NK-92 (cell line): ENCODE data around the gene LTBP2.

Experiments
- DNase-seq: peaks from one replicate; lab custom pipeline; 2025; ENCODE audit not compliant: unreplicated experiment; lab: John Stamatoyannopoulos, UW

LTBP2 gene

DNA sequence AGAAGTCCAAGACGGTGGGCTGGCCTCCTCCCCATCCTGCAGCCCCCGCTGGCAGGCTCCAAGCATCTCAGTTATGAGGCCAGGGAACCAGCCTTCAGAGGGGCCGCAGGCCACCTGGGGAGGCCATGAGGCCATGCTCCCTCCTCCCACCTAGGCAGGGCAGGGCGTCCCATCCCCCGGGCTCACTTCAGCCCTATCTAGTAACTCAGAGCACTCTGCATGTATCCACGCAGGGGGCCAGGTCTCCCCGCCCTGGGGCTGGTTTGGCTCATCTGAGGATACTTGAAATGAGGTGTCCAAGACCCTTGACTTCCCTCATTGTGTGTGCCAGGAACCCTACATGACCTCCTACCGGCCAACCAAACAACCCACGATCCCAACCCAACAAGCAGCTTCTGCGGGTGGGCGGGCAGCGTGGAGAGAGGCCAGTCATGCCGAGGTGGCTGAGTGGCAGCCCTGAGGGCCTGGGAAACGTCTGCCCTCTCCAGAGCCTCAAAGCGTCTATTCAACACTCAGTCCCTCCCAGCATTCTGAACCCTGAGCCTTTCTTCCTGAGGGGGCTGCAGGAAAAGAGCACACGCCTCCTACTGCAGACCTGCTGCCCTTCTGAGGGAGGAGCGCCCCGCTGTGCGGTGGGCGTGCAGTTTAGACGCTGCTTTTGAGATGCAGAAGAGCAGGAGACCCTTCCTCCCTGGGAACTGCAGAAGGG lies 101.7 kb downstream of the LTBP2 start:
- no peak for DNase-seq

GRCh38 chr14:74509587-74510222 lies 102.3 kb downstream of the LTBP2 start:
- no peak for DNase-seq

DNA sequence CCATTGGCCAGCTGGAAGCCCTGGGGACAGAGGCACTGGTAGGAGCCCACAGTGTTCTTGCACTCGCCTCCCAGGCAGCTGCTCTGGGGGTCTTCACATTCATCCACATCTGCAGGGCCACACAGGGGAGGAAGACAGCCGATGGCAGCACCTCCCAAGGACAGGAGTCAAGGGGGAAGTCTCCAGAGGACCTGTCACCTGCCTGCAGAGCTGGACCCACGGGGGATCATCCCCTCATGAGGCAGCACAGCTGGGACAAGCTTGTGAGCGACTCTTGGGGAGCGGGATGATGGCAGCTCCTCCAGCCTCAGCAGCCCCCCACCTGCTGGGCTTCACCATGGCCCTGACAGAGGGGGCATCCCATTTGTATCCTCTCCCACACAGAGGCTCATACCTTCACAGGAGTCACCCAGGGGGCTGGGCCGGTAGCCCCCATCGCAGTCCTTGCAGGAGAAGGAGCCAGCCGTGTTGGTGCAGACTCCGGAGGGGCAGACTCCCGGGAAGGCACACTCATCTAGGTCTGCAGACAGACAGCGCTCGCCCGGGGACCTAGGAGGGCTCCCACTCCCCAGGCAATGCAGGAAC lies 103.1 kb downstream of the LTBP2 start:
- no peak for DNase-seq

DNA sequence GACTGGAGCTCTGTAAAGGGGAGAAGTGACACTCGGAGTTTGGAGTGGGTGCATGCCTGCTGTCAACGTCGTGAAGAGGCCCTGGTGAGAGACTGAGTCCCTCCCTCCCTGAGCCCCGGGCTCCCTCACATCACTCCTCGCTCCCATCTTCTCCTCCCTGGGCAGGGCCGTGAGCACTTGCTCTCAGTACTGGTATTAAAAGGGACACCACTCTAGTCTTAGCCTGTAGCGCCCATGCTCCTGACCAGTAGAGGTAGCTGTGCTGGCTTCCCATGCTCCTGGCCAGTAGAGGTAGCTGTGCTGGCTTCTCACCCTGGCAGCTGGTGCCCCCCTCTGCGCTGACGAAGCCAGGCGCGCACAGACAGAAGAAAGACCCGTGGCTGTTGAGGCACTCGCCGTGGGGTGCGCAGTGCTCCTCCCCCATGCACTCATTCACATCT lies 103.7 kb downstream of the LTBP2 start:
- DNase-seq: no peak

- DNase-seq: no peak
These were observed 104.2 kb downstream of the LTBP2 start for GRCh38 chr14:74507840-74508239.

GRCh38 chr14:74507085-74507484 lies 105.0 kb downstream of the LTBP2 start:
- DNase-seq: no peak

GRCh38 chr14:74506411-74506851 lies 105.6 kb downstream of the LTBP2 start:
- no peak for DNase-seq

GRCh38 chr14:74505831-74506230 lies 106.2 kb downstream of the LTBP2 start:
- DNase-seq: no peak

GRCh38 chr14:74504874-74505720 lies 106.9 kb downstream of the LTBP2 start:
- no peak for DNase-seq

DNA sequence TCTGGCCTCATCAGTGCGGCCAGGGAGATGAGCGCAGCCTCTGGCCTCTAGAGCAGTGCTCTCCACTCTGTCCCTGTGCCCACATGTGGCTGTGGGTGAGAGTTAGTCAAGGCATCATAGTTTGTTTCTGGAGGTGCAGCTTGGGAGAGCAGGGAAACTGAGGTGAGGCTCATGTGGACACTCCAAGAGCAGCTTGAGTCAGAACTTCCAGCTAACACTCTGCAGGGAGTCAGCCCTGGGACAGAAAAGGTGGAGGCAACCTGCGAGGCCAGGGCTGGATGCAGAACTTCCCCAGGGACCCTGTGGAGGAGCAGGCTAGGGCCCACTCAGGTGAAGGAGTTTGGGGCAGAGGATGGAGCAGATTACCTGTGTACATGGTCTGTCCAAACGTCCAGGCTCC lies 107.6 kb downstream of the LTBP2 start:
- no peak for DNase-seq

- DNase-seq: no peak
These were observed 108.1 kb downstream of the LTBP2 start for GRCh38 chr14:74503938-74504335.

GRCh38 chr14:74503291-74503937 lies 108.6 kb downstream of the LTBP2 start:
- DNase-seq: no peak

DNA sequence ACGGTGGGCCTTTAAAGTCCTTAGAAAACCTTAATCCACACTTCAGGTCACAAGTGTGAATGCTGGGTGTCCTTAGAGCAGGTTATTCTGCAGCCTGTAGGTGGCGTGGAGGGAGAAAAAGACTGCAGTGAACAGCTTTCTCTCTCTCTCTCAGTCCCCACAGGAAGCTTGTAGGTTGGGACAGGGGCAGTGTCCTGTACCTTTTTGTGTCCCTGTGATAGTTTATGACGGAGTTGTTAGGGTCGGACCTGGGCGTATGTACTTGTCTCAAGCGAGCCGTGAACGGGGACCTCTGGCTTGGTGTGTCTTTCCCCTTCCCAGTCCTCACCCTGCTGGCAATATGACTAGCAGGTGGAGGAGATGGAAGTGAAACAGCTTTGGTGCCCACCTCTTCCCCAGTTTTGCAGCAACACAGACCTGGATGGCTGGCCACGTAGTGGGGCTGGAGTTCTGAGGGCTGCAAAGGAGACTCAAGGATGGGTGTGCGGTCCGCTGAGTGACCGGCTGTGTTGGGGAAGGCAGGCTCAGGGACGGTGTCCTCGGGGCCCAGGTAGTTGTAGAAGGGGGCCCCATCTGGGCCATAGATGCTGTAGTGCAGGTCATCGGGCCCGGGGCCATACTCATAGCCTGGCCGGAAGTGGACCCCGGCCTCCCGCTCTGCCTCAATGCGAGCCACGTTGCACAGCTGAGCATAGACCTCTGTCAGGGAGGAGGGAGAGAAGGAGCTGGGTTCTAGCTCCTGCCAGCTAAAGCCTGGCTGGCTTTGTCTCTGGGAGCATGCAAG lies 109.6 kb downstream of the LTBP2 start:
- no peak for DNase-seq

GRCh38 chr14:74501691-74502090 lies 110.3 kb downstream of the LTBP2 start:
- no peak for DNase-seq

DNA sequence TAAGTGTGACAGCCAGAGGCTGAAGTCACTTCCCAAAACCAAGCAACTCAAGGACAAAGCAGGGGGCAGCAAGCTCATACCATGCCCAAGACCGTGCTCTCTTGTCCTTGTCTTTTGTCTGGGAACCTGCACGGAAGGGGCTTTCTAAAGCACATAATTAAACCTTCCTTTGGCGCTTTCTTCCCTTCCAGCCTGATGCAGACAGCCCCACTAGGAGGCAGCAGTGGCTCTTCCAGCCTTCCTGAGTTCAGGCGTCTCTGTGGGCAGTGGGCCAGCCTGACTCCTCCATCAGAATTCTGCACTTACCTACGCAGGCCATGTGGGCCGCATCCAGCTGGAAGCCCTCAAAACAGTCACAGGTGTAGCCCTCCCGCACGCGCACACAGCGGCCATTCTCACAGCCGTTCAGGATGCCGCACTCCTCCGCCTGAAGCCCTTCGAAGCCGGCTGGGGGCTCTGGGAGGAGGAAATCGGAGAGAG lies 110.9 kb downstream of the LTBP2 start:
- no peak for DNase-seq

- no peak for DNase-seq
These were observed 111.5 kb downstream of the LTBP2 start for GRCh38 chr14:74500417-74501134.

DNA sequence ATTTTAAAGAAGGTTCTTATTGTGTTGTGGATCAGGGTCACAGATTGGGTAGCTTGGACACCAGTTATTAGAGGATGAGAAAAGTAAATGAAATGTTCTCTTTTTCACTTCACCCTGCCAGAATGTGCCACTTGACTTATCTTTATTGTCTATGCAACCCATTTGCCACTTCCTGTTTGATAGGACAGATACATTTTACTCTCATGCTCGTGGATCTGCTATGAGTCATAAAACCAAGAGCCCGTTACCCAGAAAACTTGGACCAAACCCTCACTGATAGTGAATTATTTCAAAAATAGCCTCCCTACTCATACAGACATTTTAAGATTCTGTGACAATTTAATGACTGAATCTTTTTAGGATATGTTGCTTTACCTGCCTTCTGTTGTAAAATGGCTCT lies 116.7 kb downstream of the LTBP2 start:
- no peak for DNase-seq

DNA sequence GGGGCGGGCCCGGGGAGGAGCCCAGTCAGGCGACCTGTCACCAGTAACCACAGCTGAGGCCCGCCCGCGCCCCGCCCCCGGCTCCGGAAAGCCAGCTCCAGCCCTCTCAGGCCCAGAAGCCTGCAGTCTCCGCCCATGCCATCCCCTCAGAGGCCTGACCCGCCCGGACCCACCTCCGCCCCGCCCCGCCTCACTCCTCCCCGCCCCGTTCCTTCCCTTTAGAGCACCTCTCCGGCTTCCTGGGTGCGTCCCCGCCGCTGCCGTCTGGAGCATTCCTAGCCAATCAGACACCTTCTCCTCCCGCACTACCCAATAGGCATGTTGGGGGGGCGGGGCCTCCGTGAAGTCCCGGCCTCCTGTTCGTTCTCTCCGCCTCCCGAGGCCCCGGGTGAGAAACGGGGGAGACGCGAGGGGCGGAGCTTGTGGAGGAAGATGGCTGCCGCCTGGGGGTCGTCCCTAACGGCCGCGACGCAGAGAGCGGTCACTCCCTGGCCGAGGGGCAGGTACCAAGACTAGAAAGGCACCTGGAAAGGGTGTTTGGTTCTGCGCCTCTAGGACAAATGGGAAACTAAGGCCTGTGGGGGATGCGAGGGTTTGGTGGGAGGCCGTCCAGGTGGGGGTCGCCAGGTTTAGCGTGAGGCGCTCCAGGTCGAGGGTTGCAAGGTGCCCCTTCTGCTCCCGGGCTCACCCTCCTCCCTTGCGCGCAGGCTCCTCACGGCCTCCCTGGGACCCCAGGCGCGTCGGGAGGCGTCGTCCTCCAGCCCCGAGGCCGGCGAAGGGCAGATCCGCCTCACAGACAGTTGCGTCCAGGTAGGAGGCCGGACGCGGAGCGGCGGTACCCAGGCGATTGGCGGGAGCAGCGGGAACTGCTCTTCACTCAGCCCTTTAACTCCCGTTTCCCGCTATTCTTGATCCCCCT lies 118.4 kb downstream of the LTBP2 start, which contains the start of gene ISCA2:
Gene ISCA2, plus strand, starts transcription at position 423 of the 919 bp plus-strand sequence. Its CDS starts 10 bp downstream, at position 433.
- peak; percentile 99 for DNase-seq
